Measurements from ENCODE around the gene LIN7A.

LIN7A gene, protein sequence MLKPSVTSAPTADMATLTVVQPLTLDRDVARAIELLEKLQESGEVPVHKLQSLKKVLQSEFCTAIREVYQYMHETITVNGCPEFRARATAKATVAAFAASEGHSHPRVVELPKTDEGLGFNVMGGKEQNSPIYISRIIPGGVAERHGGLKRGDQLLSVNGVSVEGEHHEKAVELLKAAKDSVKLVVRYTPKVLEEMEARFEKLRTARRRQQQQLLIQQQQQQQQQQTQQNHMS

DNA sequence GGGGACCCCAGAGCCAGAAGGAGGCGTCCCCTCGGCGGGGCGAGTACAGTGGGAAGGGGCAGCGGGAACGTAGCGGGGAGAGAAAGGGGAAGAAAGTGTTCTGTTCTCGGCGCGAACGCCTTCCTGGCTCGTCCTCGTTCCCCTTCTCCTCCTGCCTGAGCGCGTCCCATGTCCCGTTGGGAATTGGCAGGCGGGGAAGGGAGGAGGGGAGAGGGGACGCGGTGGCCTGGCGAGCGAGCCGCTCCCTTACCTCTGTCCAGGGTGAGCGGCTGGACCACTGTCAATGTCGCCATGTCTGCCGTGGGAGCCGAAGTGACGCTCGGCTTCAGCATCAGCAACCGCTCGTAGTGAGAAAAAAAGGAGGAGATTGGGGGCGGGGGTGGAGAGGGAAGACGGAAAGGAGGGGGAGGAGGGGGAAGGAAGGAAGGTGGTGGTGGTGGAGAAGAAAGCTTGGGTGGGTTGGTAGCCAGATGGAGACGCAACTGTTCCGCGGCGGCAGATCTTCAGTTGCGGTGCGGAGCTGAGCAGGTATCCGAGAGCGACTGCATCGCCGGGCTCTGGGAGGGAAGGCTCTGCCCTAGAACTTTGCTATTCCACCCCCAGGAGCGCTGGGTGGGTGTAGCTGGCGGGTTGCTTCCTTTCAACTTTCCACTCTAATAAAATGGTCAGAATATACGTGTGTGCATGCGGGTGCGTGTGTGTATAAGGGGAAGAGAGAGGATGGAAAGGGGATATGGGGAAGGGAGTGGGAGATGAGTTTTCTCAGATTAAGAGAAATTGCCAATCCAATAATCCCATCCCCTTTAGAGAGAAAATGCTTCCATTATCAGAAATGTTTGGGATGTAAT is at the start of gene LIN7A:
Gene LIN7A (minus strand): TSS at position 544 of the 848 bp plus-strand sequence. CDS start 212 bp downstream, at position 332.
- no peak for DNase-seq (ENCODE audit: low spot score)

DNA sequence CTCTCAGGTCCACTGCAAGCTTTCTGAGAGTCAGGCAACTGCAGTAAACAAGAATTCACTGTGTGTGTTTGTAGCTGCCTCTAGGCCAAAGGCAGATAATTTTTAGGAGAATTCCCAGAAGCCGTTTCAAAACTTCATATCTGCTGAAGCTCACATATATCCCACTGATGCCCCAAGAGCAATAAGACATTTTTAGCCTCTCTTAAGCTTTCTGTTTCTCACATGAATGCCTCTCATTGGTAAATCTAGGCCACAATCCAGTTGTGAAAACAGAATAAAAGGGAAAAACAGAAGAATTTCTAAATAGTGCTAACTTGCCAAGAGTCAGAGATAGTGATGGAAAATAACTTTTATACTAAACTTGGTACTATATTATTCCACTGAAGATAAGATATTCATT is 48.5 kb upstream of the LIN7A start:
- DNase-seq (ENCODE audit: low spot score) = no peak

DNA sequence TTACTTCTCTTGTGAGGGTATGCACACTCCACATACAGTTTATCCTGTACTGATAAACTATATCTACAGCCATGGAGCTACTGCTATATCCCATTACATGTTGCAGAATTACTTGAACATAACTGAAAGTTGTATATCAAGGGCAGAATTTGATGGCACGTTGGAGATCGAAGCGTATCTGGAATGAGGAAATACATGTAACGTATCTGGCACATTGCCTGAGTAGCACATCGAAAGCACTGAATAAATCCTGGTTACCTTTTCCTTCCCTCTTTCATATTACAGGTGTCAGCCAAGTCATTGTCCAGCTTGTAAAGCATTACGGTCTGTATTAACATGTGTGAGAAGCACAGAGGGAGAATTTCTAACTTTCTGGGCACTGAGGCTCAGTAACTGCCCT is 42.1 kb upstream of the LIN7A start:
- no peak for DNase-seq (ENCODE audit: low spot score)

DNA sequence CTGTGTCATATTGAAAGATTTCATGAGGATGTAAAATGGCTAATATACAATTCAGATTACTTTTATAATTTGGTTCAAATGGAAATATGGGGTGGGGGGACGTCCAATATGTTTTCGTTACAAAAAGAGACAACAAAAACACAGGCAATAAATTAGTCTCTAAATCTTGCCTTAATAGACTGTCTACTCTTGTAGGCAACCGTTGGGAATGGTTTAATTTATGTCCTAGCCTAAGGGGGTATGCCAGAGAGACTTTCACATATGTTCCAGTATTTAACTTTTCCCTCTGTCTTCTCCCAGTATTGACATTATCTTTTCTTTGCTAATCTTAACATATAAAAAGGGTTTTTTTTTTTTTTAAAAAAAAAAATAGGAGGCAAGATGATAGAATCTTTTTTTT is 41.5 kb upstream of the LIN7A start:
- no peak for DNase-seq (ENCODE audit: low spot score)

- DNase-seq (ENCODE audit: low spot score) = no peak
Measured at GRCh38 chr12:80977346-80977745, 39.6 kb upstream of the LIN7A start.

- no peak for DNase-seq (ENCODE audit: low spot score)
Measured at GRCh38 chr12:80968326-80968725, 30.6 kb upstream of the LIN7A start.

DNA sequence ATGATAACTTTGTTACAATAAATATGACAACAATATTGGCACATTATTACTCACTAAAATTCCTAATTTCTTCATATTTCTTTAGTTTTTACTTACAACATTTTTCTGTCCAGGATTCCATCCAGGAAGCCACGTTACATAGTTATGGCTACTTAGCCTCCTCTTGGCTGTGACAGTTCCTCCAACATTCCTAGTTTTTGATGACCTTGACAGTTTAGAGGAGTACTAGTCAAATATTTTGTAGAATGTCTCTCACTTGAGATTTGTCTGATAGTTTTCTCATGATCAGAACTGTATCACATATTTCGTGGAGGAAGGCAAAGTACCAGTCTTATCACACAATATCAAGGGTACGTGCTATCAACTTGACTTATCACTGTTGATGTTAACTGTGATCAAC is 29.8 kb upstream of the LIN7A start:
- no peak for DNase-seq (ENCODE audit: low spot score)

DNA sequence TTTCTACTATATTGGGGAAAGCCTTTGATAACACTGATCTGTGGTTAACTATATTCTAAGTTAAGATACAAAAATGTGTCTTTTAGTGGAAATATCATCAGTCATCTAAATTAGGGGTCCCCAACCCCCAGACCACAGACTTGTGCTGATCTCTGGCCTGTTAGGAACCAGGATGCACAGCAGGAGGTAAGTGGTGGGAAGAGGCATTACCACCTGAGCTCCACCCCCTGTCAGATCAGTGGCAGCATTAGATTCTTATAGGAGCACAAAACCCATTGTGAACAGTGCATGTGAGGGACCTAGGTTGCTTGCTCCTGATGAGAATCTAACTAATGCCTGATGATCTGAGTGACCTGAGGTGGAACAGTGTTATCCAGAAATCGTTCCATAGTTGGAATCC is 28.3 kb upstream of the LIN7A start:
- no peak for DNase-seq (ENCODE audit: low spot score)

- DNase-seq (ENCODE audit: low spot score) = no peak
Measured at GRCh38 chr12:80958162-80958561, 20.4 kb upstream of the LIN7A start.

DNA sequence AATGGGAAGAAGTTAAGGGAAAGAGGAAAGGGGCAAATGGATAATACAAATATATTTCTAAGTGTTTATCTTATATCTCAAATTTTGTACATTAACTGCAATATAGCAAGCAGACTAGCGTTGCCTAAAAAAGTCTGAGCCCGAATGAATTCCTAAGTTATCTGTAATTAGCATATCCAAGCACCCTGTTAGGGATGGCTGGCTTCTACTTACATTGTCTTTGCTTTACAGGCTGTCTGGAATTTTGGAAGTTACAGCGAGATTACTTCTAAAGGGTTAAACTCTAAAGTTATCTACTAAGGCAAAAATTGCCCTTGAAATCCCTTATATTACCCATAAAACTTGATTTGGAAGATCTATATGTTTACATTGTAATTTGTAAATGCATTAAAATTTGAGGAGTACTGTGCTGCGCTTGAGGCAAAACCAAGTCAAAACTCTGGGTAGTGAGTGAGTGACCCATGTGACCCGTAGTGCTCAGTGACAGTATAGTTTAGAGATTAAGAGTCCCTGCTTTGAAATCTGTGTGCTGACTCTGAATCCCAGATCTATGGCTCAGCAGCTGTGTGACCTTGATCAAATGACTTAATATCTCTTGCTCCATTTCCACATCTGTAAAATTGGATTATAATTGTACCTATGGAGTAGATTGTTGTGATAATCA is 17.3 kb upstream of the LIN7A start:
- DNase-seq (ENCODE audit: low spot score) = no peak

- DNase-seq (ENCODE audit: low spot score) = no peak
Measured at GRCh38 chr12:80952443-80952842, 14.7 kb upstream of the LIN7A start.

GRCh38 chr12:80946591-80946990 is 8.9 kb upstream of the LIN7A start:
- no peak for DNase-seq (ENCODE audit: low spot score)

DNA sequence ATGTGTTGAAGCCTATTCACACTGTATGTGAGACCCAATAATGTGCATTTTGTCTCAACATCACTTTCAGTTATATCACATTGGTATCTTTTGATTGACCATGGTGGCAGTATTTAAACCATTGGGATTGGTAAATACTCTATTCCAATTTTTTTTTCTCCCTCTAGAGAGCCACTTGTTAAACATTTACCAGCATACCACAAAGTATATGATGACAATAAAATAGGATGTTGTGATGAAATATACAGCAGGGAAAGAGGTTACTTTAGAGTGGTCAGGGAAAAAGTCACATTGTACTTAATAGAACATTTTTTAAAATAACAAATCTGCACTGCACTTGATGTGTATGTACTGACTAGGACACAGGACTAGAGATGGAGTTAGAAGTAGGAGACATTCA is 5.6 kb upstream of the LIN7A start:
- DNase-seq (ENCODE audit: low spot score) = no peak

GRCh38 chr12:80941916-80942315 is 4.2 kb upstream of the LIN7A start:
- no peak for DNase-seq (ENCODE audit: low spot score)

DNA sequence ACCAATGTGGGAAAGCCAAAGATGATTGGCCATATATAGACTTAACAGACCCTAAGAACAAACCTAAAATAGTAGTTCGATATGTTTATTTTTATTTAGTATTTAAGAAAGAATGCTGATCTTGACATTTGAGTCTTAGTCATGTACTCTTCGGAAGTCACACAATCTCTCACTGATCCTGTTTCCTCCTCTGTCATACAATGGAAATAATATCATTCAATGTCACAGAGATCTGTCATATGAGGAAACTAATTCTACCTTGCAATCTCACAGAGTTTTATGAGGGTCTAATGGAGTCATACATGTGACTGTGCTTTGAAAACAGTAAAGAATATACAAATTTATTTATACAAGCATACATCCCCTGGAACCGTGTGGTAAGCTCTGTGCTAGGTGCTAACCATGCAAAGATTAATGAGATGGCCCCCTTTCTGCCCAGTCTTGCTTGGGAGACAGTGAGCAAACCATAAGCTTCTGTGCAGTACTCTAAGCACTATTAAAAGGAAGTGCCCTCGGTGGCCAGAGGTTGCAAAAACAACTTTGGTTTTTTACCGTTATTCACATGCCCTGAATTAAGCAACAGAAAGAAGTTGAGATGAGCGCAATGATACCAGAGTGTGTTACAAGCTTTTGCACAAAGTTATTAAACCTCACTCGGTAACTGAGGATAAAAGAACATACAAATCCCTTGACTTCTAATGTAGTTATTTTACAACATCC is 1.7 kb upstream of the LIN7A start:
- no peak for DNase-seq (ENCODE audit: low spot score)

DNA sequence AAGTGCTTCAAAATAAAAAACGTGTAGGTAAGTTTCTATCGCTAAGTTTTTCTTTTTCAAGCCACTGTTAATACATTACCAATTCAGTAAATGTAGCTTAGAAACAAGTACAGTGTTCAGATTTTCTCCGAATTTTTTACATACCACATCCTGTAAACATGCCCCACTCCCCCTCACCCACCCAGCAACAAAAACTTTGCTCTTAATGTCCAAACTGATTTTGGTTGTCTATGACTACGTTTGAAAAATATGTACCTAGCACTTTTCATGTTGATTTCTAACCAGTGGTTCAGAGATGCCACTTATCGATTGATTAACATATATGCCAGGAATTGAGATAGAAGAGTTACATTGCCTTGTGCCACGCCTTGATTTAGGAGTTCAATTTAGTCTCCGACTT is 663 bp upstream of the LIN7A start:
- DNase-seq (ENCODE audit: low spot score) = no peak

DNA sequence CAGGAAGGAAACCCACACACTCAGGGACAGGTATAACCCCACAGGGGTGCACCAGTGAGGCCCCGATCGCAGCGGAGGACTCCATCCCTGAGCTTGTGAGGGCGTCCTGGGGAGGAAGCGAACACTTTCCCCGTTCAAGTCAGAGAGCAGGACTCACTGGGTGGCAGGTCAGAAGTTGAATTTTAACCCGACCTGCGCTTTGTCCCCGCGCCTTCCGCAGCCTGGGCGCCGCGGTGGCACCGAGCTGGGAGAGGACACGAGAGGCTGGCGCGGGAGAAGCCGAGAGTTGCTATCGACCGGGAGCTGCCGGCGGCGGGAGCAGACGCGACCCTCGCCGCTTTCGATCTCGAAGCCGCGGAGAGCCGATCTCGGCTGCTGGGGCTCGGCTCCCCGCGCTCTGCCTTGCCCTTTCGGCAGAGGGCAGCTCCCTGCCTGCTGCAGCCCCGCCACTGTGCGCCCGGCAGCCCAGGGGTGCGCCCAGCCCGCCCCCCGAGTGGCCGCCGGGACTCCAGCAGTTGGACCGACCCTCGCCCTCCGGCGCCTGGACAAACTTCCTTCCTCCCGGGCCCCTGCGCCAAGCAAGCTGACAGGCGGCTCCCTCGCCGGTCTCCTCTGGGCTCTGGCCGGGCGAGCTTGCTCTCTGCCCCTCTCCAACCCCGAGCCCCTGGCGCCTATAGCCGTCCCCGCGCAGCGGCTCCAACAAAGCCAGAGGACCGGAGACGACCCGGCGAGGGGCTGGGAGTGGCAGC is 918 bp downstream of the LIN7A start:
- DNase-seq (ENCODE audit: low spot score) = peak; percentile 2

GRCh38 chr12:80936353-80936641 is 1.4 kb downstream of the LIN7A start:
- DNase-seq (ENCODE audit: low spot score) = no peak

- DNase-seq (ENCODE audit: low spot score) = no peak
Measured at GRCh38 chr12:80935111-80935510, 2.6 kb downstream of the LIN7A start.

- no peak for DNase-seq (ENCODE audit: low spot score)
Measured at GRCh38 chr12:80925983-80926382, 11.8 kb downstream of the LIN7A start.

- no peak for DNase-seq (ENCODE audit: low spot score)
Measured at GRCh38 chr12:80925237-80925636, 12.5 kb downstream of the LIN7A start.

DNA sequence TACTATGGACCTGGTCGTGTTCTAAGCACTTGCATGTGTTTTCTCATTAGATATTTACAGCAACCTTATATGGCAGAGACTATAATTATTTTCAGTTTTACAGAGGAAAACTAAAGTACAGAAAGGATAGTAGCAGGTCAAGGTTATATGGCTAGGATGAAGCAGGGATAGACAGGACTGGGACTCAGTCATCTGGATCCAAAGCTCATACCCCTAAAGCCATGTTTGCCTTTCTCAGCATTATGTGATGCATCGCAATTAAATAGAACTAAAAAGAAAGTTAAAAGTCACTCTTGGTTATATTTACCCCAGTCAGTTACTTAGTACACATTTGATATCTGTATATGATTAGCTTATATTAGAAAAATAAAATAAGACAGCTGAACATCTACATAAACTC is 13.3 kb downstream of the LIN7A start:
- DNase-seq (ENCODE audit: low spot score) = no peak
